ENCODE results near the gene PTPN21. TPM values are rescaled to one million over a fixed set of nuclear protein-coding genes. Genes with fewer than 3 reads are reported as not detected.

PTPN21 gene
- total and polyA plus RNA-seq, 7 donors: 4.7 to 27.3 (median 14.8) TPM

GRCh38 chr14:88503754-88504406 lies 50.9 kb downstream of the PTPN21 start:
- H3K27ac ChIP-seq: no peak overlapping the region
- no peak overlapping the region for H3K4me3 ChIP-seq
- DNase-seq (no peak), ATAC-seq (no peak)
- WGBS, 3 donors: 94 to 95% (median 94%) methylated on average over 2 of the region's 2 CpGs
- no peaks in the 10 kb centered on the region for H3K27me3 ChIP-seq (ENCODE audit: insufficient read depth in 3 of 3, low read length in 2 of 3)
- H3K9me3 ChIP-seq: no peaks in the 10 kb centered on the region
- intact Hi-C loops (cut with DNase I): no loop called here
- H3K4me1 ChIP-seq: no peaks in the 10 kb centered on the region
- H3K36me3 ChIP-seq (ENCODE audit: insufficient read depth in 1 of 2, low read depth in 1 of 2): peaks cover 3 to 79% of the 10 kb centered on the region in 2 donors
- TF ChIP-seq CTCF (IDR thresholded peaks at IDR 0.05): no peak

DNA sequence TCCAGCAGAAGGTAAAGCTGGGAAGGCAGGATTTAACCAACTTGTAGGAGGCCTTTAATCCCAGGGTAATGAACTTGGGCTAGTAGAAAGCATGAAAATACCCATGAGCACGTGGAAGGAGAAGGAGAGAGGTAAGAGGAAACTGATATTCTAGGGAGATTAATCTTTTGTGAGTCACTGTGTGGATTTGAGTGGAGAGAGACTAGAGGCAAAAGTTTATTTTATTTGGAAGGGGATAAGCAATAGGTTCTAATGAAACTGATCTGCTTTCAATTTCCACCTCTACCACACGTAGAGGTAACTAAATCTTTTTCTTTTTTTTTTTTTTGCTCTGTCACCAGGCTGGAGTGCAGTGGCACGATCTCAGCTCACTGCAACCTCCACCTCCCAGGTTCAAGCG lies 52.1 kb downstream of the PTPN21 start:
- H3K27me3 ChIP-seq (ENCODE audit: insufficient read depth in 3 of 3, low read length in 2 of 3): no peaks in the 10 kb centered on the region
- H3K36me3 ChIP-seq (ENCODE audit: insufficient read depth in 1 of 2, low read depth in 1 of 2): peaks cover 3 to 89% of the 10 kb centered on the region in 2 donors
- H3K4me3 ChIP-seq: no peak overlapping the region
- DNase-seq (no peak), ATAC-seq (no peak)
- H3K9me3 ChIP-seq: no peaks in the 10 kb centered on the region
- no peak for TF ChIP-seq CTCF (IDR thresholded peaks at IDR 0.05)
- H3K4me1 ChIP-seq: no peaks in the 10 kb centered on the region
- 62 to 71% (median 65%) methylated on average over 4 of the region's 4 CpGs for WGBS, 3 donors
- intact Hi-C loops (cut with DNase I): no loop called here
- no peak overlapping the region for H3K27ac ChIP-seq

DNA sequence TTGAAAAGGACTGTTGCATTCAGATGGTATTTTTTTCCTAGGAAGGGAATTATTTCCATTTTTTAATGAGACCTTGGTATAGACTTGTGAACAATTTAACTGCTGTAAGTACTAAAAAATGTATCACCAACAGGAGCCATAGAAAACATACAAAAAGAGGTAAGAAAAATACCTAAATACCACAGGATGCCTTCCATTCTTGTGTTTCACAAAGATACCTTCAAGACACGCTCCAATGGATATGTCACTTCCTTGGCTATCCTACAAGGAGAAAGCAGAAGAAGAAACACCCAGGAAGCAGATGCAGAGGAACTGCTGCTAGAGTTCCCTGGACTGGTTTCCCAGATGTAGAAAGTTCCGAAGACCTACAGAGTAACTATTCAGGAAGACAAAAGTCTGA lies 54.2 kb downstream of the PTPN21 start:
- 93 to 98% (median 95%) methylated on average over 2 of the region's 2 CpGs for WGBS, 3 donors
- DNase-seq (no peak), ATAC-seq (no peak)
- Histone ChIP-seq H3K9me3 (no peaks in the 10 kb centered on the region), H3K27ac (no peak overlapping the region), H3K4me1 (no peaks in the 10 kb centered on the region), H3K27me3 (ENCODE audit: insufficient read depth in 3 of 3, low read length in 2 of 3) (no peaks in the 10 kb centered on the region), H3K36me3 (ENCODE audit: insufficient read depth in 1 of 2, low read depth in 1 of 2) (peaks cover 3 to 97% of the 10 kb centered on the region in 2 donors), H3K4me3 (no peak overlapping the region)
- no peak for TF ChIP-seq CTCF (IDR thresholded peaks at IDR 0.05)
- intact Hi-C loops (cut with DNase I): no loop called here

- H3K36me3 ChIP-seq (ENCODE audit: insufficient read depth in 1 of 2, low read depth in 1 of 2): peaks cover 5 to 96% of the 10 kb centered on the region in 2 donors
- 84 to 95% (median 88%) methylated on average over 6 of the region's 6 CpGs for WGBS, 3 donors
- H3K9me3 ChIP-seq: no peaks in the 10 kb centered on the region
- no peak overlapping the region for H3K4me3 ChIP-seq
- H3K27me3 ChIP-seq (ENCODE audit: insufficient read depth in 3 of 3, low read length in 2 of 3): no peaks in the 10 kb centered on the region
- no peak for ATAC-seq
- TF ChIP-seq CTCF (IDR thresholded peaks at IDR 0.05): no peak
- no peak for DNase-seq
- H3K4me1 ChIP-seq: no peaks in the 10 kb centered on the region
- intact Hi-C loops (cut with DNase I): loop anchor here in 1 of 2 donors (10.0 kb wide), 1 partner anchor 366 kb away; no protein-coding TSS in a partner anchor
- no peak overlapping the region for H3K27ac ChIP-seq
Observed at GRCh38 chr14:88499225-88499624, 55.6 kb downstream of the PTPN21 start.

GRCh38 chr14:88496414-88496813 lies 58.4 kb downstream of the PTPN21 start:
- Histone ChIP-seq H3K4me3 (no peak overlapping the region), H3K27ac (no peak overlapping the region), H3K4me1 (no peaks in the 10 kb centered on the region), H3K9me3 (no peaks in the 10 kb centered on the region), H3K27me3 (ENCODE audit: insufficient read depth in 3 of 3, low read length in 2 of 3) (no peaks in the 10 kb centered on the region), H3K36me3 (ENCODE audit: insufficient read depth in 1 of 2, low read depth in 1 of 2) (peaks cover 5 to 87% of the 10 kb centered on the region in 2 donors)
- no peak for ATAC-seq
- 89 to 97% (median 91%) methylated on average over 3 of the region's 3 CpGs for WGBS, 3 donors
- DNase-seq: no peak
- no peak for TF ChIP-seq CTCF (IDR thresholded peaks at IDR 0.05)
- intact Hi-C loops (cut with DNase I): loop anchor here in 1 of 2 donors (10.0 kb wide), 1 partner anchor 368 kb away; no protein-coding TSS in a partner anchor
